ENCODE results near the gene ZFAND3. TPM values are rescaled to one million over a fixed set of nuclear protein-coding genes. Genes with fewer than 3 reads are reported as not detected.

The ZFAND3 gene
- total and polyA plus RNA-seq, 2 of the 4 experiments (the other 2 are of a cell fraction) = 10.9 to 26.7 TPM

DNA sequence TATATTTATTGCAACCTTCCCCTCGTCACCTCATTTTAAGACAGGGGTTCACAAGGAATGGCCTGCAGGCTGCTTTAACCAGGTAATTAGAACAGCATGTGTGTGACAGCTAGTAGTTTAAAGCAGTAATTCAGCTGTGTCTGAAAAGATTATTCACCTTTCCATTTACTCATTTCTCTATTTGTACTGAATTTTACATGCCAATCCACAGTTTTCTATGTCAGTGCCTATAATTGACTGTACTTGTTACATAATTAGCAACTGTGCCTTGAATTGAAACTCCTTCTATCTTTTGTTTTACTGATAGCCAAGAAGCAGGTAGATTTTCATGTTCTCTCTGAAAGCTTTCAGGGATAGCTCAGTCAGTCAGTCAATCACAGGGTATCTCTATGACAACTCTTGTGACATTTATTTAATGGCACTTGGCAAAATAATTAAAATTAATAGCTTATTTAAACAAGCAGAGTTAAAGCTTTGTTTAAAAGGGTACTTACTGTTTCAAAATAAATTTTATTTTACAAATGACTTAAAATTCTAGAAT, 214.0 kb downstream of the ZFAND3 start:
- ChIA-PET POLR2A (ENCODE audit: unreplicated experiment) (interaction anchor here (0.5 kb wide), 1 partner anchor 214 kb away, joined by 4 read pairs; the partner anchor contains the start of gene ZFAND3), CTCF (interaction anchor here (0.5 to 3.4 kb wide), 8 partner anchors 10 to 461 kb away, joined by 3 to 18 read pairs (median 3); no protein-coding TSS in a partner anchor)
- WGBS, 2 experiments (ENCODE audit: extremely low coverage in 2 of 2, insufficient read length in 1 of 2) = no CpG with 5 or more reads among the region's 1 CpG
- dilution Hi-C loops (cut with HindIII; ENCODE audit: low sequenced_read_pairs, unreplicated experiment) (no loop called here), intact Hi-C loops (cut with micrococcal nuclease) (loop anchor here (5.0 to 10.0 kb wide), 2 partner anchors 111 to 639 kb away; no protein-coding TSS in a partner anchor), in situ Hi-C loops (cut with MboI; ENCODE audit: low sequenced_read_pairs) (no loop called here)
- Histone ChIP-seq H3K27ac (ENCODE audit: insufficient read depth, low read length) (no peak overlapping the region), H3K9ac (ENCODE audit: low read depth, low read length) (no peak overlapping the region), H3K9me1 (ENCODE audit: insufficient read depth, low read length) (peaks cover 4% of the 10 kb centered on the region), H2BK5ac (ENCODE audit: low read depth, low read length, poor library complexity, severe bottlenecking) (no peak overlapping the region), H3K4ac (ENCODE audit: low read depth, low read length) (no peak overlapping the region), H3K14ac (replicated peaks; ENCODE audit: low read depth, low read length) (no peak overlapping the region), H3K4me1 (ENCODE audit: control insufficient read depth, insufficient read depth, low read length) (peaks cover 6% of the 10 kb centered on the region), H3K9me3 (ENCODE audit: control insufficient read depth, insufficient read depth, low read length) (no peaks in the 10 kb centered on the region), H2BK15ac (ENCODE audit: low read depth, low read length) (no peak overlapping the region), H4K20me1 (ENCODE audit: insufficient read depth, low read length) (peaks cover 63% of the 10 kb centered on the region), H2BK20ac (ENCODE audit: low read depth, low read length) (no peak overlapping the region), H3K4me2 (ENCODE audit: low read depth, low read length) (no peak overlapping the region), H4K5ac (ENCODE audit: low read depth, low read length) (no peak overlapping the region), H2AK9ac (replicated peaks; ENCODE audit: low read depth, low read length, poor library complexity) (no peak overlapping the region), H3K4me3 (ENCODE audit: insufficient read depth, low read depth, low read length) (no peak overlapping the region), H4K8ac (ENCODE audit: low read depth in 2 of 2, low read length in 2 of 2) (no peak overlapping the region), H2AFZ (replicated peaks; ENCODE audit: low read length, poor library complexity) (no peak overlapping the region), H3K79me1 (ENCODE audit: low read depth in 1 of 2, low read length in 2 of 2) (peaks cover 19 to 78% of the 10 kb centered on the region in 2 experiments), H3K56ac (ENCODE audit: extremely low read depth, insufficient read depth, low read length) (no peak overlapping the region), H3K27me3 (ENCODE audit: control insufficient read depth, insufficient read depth, low read length) (no peaks in the 10 kb centered on the region), H2BK120ac (ENCODE audit: low read depth, low read length) (no peak overlapping the region), H3K18ac (ENCODE audit: low read depth, low read length) (no peak overlapping the region), H2AK5ac (ENCODE audit: low read depth, low read length) (no peak overlapping the region), H3K23ac (ENCODE audit: low read depth, low read length) (no peak overlapping the region), H3K36me3 (ENCODE audit: control insufficient read depth, insufficient read depth, low read length) (no peaks in the 10 kb centered on the region), H4K91ac (ENCODE audit: insufficient read depth, low read depth, low read length) (no peak overlapping the region)
- BruUV-seq (replicated peaks) = no TSS peak
- no peak for ATAC-seq (ENCODE audit: low read depth)
- TF ChIP-seq SMC3 (IDR thresholded peaks at IDR 0.05; ENCODE audit: low read depth, low read length) = no peak
- TF ChIP-seq FOS (IDR thresholded peaks at IDR 0.05; ENCODE audit: low read depth, low read length) = no peak
- no peak for DNase-seq

Measured in IMR-90 (cell line).